HG02981 (cell line): ENCODE results near the gene EIF4A3.

Experiments
- ATAC-seq: cut with Tn5 transposase; IDR thresholded peaks from one replicate; pipeline ENCODE4 v1.9.1; 2021; ENCODE audit warnings: mild to moderate bottlenecking, moderate library complexity; ENCODE audit not compliant: unreplicated experiment

The EIF4A3 gene

GRCh38 chr17:80137131-80137530, 9.8 kb downstream of the EIF4A3 start:
- ATAC-seq, result no peak

- no peak for ATAC-seq
Observed at GRCh38 chr17:80133626-80133970, 13.3 kb downstream of the EIF4A3 start.

- ATAC-seq, result no peak
Observed at GRCh38 chr17:80132906-80133625, 13.9 kb downstream of the EIF4A3 start.

- ATAC-seq, result no peak
Observed at GRCh38 chr17:80130992-80131391, 15.9 kb downstream of the EIF4A3 start.

GRCh38 chr17:80129006-80129565, 17.8 kb downstream of the EIF4A3 start:
- ATAC-seq, result no peak

GRCh38 chr17:80126449-80126715, 20.5 kb downstream of the EIF4A3 start:
- no peak for ATAC-seq

GRCh38 chr17:80125656-80126448, 21.1 kb downstream of the EIF4A3 start:
- no peak for ATAC-seq

- no peak for ATAC-seq
Observed at GRCh38 chr17:80124351-80124981, 22.5 kb downstream of the EIF4A3 start.

GRCh38 chr17:80123791-80124190, 23.1 kb downstream of the EIF4A3 start:
- no peak for ATAC-seq

- ATAC-seq, result no peak
Observed at GRCh38 chr17:80122926-80123505, 23.9 kb downstream of the EIF4A3 start.

GRCh38 chr17:80122026-80122575, 24.8 kb downstream of the EIF4A3 start:
- no peak for ATAC-seq

- ATAC-seq, result no peak
Observed at GRCh38 chr17:80119839-80120238, 27.1 kb downstream of the EIF4A3 start.

- no peak for ATAC-seq
Observed at GRCh38 chr17:80119271-80119791, 27.6 kb downstream of the EIF4A3 start.

GRCh38 chr17:80118601-80119270, 28.2 kb downstream of the EIF4A3 start:
- no peak for ATAC-seq

- no peak for ATAC-seq
Observed at GRCh38 chr17:80117491-80118401, 29.2 kb downstream of the EIF4A3 start.

- ATAC-seq, result no peak
Observed at GRCh38 chr17:80116921-80117380, 30.0 kb downstream of the EIF4A3 start.

GRCh38 chr17:80116276-80116920, 30.5 kb downstream of the EIF4A3 start:
- no peak for ATAC-seq

GRCh38 chr17:80115159-80115558, 31.8 kb downstream of the EIF4A3 start:
- no peak for ATAC-seq

GRCh38 chr17:80114758-80115157, 32.2 kb downstream of the EIF4A3 start:
- no peak for ATAC-seq
